Measurements from ENCODE around the gene RAPGEF1.
A peak's percentile ranks its signal among the peaks of the same experiment; 100 is the strongest.
"Not testable (repeated sequence)": the region's sequence is repeated elsewhere in the genome, so short reads cannot be mapped to it uniquely, and the experiment has no call there.

The RAPGEF1 gene

DNA sequence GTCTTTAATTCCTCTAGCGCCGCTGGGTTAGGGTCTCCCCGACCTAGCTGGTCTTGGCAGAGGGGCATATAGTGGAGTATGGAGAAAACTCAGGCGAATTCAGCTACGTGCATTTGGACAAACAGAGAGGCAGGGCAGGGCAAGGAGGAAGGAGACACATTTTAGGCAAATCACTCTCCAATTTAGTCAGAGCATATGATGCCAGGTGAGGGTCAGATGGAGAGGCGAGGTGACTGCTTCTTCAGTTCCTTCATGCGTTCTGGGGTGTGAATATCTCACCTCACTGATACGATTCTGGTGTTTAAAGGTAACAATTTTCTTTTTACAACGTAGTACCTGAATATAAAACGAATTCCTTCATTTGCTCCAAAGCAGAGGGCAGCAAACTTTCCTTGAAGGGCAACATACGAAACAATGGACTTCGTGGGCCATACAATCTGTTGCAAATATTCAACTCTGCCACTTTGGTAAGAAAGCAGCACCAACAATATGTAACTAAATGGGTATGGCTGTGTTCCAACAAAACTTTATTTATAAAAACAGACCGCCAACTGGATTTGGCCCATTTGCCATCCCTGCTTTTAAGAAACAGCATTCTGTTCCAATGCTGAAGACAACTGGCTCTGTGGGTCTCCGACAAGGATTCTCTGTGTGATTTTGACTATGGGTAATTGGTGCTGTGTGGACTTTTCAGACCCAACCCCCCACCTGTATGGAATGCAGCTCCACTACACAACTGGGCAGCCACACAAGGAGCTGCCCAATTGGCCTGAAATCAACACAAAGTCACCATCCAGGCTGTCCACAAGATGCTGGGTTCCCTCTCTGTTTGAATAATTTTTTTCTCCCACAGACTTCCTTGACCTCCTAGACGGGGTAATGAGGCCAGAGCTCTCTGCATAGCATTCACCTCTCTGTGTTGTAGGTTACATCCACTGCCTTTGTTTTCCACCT, 53.8 kb downstream of the RAPGEF1 start:
- no peak for DNase-seq

DNA sequence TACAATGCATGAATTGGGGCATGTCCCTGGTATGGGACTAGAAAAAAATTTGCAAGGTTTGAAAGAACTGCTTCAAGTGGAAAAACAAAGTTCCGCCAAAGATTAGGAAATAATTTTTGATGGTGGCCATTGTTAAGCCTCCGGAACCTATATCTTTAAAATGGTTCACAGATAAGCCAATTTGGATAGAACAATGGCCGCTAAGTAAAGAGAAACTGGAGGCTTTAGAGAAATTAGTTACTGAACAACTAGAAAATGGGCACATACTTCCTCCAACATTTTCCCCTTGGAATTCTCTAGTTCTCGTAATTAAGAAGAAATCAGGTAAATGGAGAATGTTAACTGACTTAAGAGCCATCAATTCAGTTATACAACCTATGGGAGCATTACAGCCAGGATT, 56.8 kb downstream of the RAPGEF1 start:
- DNase-seq: not testable (repeated sequence)

DNA sequence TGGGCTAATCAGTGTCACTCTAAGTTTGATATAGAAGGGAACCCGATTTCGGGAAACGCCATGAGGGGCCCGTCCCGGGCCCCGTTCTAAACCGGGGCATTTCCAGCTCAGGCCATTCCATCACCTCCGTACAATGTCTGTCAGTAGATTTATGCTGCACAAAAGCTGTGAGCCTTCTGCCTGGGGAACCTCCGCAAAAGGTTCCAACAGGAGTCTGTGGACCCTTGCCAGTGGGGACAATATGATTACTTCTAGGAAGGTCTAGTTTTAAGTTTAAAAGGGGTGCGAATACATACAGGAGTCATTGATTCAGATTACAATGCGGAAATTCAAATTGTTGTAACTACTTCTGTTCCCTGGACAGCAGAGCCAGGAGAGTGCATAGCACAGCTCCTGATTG, 57.6 kb downstream of the RAPGEF1 start:
- no peak for DNase-seq

DNA sequence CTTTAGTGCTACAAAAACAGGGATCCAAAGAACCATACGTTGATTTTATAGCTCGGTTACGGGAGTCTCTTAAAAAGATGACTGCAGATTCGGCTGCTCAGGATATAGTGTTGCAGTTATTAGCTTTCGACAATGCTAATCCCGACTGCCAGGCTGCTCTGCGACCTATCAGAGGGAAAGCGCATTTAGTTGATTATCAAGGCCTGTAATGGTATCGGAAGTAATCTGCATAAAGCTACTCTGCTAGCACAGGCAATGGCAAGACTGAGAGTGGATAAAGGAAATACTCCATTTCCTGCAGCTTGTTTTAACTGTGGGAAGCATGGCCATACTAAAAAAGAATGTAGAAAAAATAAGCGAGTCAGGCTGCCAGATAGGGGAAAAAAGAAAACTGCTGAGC, 58.0 kb downstream of the RAPGEF1 start:
- not testable (repeated sequence) for DNase-seq

DNA sequence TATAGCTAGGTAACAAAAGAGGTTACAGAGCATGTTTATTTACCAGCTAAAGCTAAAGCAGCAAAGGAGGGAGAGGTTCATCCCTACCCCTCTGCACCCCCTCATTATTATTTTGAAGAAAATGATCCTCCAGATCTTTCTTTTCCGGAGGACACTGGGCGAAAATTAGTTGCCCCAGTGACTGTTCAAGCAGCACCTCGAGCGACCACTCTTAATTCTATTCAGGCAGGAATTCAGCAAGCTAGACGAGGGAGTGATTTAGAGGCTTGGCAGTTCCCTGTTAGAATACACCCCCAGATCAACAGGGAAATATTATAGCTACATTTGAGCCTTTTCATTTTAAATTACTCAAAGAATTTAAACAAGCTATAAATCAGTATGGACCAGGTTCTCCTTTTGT, 58.8 kb downstream of the RAPGEF1 start:
- not testable (repeated sequence) for DNase-seq

DNA sequence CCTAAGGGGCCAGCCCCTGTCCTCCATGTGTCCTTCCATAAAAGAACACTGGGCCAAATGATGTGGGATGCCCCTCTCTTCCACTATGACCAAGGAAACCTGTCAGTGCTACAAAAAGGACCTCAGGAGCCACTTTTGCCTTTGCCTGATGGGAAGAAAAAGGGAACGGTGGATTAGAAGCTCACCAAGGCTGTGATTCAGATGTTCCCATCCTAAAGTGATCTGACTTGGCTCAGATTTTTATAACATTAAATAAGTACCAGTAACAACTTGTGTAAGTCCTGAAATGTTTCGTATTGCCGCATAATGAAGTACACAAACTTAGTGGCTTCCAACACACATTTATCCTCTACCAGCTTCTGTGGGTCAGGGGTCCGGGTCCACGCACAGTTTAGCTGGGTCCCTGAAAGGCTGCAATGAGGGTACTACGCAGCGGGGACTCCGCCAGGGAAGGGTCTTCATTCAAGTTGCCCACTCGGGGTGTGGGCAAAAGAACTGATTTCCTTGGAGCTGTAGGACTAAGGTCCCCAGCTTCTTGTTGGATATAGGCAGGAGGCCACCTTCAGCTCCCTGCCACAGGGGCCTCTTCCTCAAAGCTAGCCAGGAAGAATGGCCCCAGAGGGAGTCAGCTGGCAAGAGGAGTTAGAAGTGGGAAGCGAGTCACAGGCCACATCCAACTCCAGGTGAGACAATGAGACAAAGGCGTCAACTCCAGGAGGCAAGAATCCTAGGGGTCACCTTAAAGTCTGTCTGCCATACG, 60.4 kb downstream of the RAPGEF1 start:
- no peak for DNase-seq

DNA sequence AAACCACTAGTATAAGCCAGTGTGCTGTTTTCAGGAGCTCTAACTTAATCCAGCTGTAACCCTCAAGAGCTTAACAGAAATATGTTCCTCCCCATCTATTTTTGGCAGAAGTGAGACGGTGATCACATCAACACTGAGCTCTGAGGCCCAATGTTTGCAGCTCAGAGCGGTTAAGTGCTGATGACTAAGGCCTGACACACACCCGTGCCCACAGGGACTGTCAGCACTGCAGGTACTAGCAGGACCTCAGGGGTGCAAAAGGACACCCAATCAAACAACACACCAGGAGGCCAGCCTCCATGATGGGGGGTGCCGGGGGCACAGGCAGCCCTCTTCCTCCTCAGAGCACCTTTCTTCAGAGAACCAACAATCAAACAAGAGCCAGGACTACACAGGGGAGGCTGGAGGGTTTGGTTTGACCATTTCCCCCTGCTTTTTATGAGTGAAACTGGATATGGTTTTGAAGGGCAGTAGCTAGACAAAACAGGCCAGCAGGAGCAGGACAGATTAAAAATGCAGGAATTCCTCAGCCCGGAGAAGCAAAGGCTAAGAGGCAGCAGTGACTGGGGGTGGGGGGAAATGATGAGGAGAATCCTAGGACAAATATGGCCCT, 61.3 kb downstream of the RAPGEF1 start:
- peak; percentile 72 for DNase-seq

DNA sequence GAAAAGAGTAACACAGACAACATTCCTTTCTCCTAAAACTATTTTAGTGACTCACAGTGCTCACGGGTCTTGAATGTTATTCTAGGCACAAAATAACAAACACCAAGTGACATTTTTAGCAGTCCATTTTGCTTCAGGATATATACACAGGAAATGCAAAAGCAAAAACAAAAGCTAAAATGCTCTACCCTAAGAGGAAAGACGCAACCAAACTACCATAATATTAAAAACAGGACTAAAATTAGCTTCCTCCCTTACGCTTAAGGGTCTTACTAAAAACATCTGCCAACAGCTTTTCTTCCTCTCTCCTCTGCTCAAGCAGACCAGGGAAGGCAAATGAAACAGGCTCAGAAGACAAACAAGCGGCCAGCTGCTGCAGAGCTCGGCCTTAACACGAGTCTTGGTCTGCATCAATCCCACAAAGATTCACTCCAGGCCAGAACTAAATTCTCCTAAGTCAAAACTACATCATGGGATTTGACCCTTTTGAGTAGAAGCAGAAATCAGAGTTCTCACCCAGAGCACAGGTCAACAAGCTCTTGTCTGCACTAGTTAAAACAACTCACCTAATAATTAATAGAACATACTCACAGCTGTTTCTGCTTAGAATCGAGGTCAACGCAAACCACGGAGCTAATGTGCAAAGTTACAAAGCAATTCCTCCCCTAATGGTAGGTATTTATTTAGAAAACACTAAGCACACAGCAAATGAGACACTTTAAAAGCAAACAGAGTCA, 62.3 kb downstream of the RAPGEF1 start:
- DNase-seq: no peak

DNA sequence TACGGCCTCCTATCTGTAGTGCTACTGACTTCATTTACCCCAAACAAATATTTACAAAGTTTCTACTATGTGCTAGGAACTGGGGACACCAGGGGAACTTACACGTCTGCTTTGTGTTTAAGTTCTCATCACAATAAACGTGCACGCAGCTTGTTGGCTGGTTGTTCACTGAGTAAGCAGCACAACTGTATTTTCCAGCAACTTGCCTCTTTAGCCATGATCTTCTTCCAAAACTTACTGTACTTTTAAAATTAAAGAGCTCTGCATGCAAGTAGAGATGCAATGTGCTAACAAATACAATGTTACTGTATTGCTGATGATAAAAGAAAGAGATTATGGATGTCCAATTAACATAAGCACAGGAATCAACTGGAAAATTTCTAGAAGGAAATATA, 62.8 kb downstream of the RAPGEF1 start:
- DNase-seq: no peak

DNA sequence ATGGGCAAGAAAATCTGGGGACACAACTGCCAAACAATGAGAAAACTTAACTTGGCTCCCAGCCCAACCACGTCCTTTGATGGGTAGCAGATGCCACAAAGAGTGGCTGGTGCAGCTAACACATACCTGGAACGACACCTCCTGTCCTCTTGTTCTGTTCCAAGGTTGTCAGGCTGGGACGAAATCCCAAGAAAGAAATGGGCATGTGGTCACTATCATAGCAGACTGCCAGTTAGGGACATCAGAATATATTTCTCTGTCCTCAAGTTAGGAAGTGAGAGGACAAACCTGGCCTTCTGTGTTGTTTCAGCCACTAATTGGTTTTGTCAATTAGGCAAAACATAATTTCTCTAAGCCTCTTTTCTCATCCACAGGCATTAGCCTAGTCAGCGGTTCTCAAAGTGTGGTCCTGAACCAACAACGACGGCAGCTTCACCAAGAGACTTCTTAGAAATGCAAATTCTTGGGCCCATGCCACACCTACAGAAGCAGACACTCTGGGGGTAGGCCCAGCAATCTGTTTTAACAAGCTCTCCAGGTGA, 63.4 kb downstream of the RAPGEF1 start:
- no peak for DNase-seq

DNA sequence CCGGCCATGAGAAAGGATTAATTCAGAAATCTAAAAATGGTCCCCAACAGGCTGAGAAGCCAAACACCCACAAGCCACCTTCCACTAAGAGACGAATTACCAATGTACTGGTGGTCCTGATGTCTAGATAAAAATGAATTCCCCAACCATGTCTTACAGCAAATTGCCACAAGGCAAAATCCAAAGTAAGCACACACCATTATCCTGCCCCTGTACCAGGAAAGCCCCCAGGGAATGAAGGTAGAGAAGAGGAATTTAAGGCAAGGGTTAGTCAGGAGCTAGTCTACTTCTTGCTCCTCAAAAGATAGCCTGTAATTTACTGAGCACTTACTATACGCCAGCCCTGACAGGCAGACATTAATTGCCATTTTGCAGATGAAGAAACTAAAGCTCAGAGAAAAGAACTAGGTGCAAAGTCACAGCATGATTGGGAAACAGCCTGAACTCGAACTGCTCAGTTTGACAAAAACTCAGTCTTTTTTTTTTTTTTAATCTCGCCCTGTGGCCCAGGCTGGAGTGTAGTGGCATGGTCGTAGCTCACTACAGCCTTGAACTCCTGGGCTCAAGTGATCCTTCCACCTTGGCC, 64.3 kb downstream of the RAPGEF1 start:
- no peak for DNase-seq

DNA sequence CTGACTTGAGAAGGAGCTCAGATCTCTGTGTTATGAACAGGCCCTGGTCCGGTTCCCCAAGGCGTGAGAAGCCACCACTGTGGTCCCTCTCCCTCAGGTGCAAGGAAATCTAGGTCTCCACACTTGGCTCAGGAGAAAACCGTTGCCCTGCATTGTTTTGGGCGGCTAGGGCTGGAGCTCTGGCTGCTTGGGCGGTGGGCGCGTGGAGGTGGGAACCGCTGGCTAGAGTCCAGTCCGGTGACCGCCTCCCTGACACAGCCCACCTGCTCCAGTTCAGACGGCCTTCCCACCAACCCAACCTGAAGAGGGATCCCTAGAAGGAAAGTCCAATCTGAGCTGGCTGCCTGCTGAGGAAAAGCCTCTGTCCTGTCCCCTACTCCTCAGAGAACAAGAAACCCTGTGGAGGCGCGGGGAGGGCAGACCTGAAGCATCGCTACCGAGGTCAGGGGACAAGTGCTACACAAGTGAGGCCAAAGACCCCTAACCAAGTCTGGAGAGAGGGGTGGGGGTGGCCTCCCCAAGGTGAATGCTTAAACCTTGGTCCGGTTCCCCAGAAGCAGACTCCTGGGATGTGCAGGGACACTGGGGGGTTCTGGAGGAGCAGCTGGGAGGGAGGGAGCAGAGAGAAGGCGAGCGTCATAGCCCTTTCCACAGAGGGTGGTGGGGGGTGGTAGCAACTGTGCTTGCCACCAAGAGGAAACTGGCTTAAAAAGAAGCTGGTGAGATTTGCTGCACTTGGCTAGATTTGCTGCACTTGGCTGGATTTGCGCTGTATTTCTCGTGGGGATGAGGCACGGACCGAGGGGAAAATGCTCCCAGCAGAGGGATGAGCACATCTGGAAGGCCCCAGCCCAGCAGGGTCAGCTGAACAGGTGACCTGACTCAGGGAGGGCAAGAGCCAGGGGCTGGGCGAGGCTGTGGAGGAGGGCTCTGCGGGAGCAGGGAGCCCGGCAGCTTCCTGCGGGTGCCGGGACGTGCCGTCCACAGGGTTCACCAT, 65.2 kb downstream of the RAPGEF1 start:
- DNase-seq: no peak

DNA sequence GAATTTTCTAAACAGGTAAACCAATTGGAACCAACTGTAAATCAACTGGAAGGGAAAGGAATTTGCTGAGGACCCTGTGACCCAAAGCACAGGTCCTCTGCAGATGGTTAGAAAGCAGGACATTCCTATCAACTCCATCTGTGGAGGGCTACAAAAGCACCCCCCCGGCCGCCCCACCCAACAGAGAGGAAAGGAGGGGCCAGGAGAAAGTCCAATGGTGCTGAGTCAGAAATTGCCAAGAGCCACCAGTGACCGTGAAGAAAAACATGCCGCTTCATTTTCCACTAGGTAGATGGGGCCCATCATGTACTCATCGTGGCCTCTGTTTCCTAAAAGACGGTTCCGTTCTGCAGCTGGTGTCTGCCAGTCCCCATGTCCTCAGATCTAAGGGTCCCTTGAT, 66.3 kb downstream of the RAPGEF1 start:
- DNase-seq: no peak

DNA sequence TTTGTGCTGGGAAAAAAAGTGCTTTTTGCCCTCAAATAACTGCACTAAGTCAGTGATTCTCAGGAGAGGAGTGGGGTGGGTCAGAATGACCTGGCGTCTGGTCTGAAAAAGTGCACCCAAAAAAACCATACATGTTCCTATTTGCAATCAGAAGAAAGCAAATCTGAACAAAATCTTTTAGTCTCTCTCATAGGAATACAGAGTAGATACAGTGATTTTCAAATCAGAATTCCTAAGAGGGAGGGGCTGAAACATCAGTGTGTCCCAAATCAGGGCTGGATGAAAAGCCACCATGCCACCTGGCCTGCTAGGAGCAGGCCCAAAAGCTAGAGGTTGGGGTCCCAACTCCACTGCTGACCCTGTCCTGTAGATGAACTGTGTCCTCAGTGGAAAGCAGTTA, 66.8 kb downstream of the RAPGEF1 start:
- no peak for DNase-seq

DNA sequence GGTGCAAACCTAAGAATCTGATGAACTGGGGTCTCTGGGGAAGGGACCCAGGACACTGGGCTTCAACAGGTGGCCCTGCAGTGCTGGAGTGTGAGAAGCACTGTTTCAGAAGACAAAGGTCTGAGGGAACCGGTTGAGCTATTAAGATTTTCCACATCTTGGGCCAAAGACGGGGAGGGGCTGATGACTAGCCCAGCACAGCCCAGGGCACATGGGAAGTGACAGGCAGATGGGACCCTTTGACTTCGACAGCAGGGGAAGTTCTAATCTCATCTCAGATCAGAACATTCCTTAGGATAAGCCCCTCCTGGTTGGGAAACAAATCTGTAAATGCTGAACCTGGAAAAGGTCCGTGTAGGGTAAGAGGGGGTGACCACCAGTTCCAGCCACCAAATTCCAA, 67.4 kb downstream of the RAPGEF1 start:
- DNase-seq: no peak

DNA sequence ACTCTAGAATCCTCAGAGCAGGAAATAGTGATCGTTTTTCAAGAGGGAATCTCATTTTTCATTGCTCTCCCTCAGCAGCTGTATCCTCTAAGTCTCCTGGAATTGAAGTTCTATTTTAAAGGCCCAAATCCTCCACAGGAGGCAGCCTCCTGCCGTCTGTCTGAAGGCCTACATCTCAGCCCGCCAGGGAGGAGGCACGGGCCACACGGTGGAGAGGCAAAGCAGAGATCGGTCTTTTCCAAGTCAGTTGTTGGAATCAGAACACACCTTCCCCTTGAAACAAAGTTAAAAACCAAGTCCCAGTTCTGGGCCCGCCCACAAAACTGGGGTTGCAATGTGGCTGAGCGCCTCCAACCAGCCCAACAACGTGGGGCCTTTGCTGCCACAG, 68.7 kb downstream of the RAPGEF1 start:
- DNase-seq: no peak

DNA sequence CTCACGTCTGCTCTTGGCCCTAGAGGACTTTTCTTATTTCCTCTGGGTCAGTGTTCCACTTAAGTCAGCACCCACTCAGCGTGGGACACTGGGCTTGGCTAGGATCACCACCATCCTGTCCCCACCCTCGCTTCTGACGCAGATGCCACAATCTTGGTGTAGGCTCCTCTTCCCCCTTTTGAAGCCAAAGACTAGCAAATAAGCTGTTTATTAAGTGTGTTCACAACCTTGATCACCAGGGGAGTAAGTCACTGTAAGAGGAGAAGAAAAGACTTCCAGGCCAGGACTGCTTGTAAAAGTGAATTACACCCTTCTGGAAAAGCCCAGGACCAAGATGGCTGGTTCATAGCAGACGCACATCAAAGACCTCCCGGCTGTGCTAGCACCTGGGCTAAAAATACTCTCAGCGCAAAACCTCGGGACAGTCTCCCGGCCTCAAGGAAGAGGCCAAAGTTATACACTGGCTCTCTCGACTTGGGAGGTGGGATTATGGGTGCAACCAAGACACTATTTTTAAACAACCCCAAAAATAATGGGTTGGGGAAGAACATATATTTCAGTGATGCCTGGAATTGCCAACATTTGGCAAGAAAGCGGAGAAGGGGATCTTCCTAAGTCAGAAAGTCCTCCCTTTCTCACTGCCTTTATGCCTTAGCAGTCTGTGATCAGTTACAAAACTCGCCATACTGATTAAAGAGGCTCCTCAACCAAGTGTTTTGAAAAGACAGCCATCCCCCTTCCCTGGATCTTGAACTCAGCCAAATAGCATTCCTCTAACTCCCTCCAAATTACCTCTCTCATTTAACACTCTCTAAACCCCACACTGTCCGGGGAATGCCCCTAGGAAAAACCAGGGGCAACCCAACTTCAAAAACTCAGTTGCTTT, 69.4 kb downstream of the RAPGEF1 start:
- no peak for DNase-seq

DNA sequence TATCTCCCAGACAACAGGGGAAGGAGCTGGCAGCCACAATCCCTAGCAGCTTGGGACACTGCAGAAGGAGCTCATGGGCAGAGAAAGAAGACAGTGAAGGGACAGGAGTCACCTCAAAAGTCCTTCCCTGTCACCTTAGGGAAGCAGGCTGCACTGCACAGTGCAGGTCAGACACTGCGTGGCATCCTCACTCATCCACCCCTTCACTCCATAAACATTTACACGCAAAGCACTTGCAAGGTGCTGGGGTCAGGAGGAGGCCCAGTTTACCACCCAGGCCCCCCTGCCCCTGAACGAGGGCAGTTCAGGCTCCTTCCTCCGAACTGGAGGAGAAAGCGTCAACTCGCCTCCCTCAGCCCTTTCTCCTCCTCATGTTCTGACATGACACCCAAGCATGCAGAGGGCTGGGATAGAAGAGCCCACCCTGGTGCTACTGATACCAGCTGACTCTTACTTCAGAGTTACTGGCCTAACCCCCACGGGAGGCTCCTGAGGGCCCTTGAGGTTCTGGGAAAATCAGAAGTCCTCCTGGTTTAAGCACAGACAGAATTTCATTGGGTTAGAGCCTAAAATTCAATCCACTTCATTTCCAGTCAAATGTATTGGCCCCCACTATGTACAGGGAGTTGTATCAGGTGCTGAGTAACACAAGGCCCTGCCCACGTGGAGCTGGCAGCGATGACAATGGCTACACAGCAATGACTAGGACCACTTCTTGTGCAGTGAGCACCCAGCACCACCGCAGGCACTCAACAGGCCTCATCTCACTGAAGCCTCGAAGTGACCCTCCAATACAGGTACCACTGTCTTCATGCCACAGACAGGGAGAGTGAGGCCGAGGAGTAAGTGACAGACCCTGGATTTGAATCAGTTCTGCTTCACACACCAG, 70.4 kb downstream of the RAPGEF1 start:
- no peak for DNase-seq
